Measurements from ENCODE around the gene FBXO45. TPM values are rescaled to one million over a fixed set of nuclear protein-coding genes. Genes with fewer than 3 reads are reported as not detected.
"Not testable (repeated sequence)": the region's sequence is repeated elsewhere in the genome, so short reads cannot be mapped to it uniquely, and the experiment has no call there.

Gene FBXO45
- total RNA-seq, 1 donor from 2014 or later = 16.0 TPM

GRCh38 chr3:196619223-196619622 lies 50.8 kb downstream of the FBXO45 start:
- DNase-seq = peak; percentile 63

GRCh38 chr3:196619627-196620026 lies 51.2 kb downstream of the FBXO45 start:
- not testable (repeated sequence) for DNase-seq

GRCh38 chr3:196620161-196620604 lies 51.7 kb downstream of the FBXO45 start:
- DNase-seq = no peak

GRCh38 chr3:196620684-196621083 lies 52.2 kb downstream of the FBXO45 start:
- DNase-seq = no peak

GRCh38 chr3:196621611-196622010 lies 53.2 kb downstream of the FBXO45 start:
- DNase-seq = no peak

- no peak for DNase-seq
Measured at GRCh38 chr3:196624067-196624790, 55.8 kb downstream of the FBXO45 start.

GRCh38 chr3:196624907-196625306 lies 56.4 kb downstream of the FBXO45 start:
- no peak for DNase-seq

- no peak for DNase-seq
Measured at GRCh38 chr3:196625331-196625730, 56.9 kb downstream of the FBXO45 start.

- no peak for DNase-seq
Measured at GRCh38 chr3:196627918-196628231, 59.4 kb downstream of the FBXO45 start.

- DNase-seq = no peak
Measured at GRCh38 chr3:196629228-196629627, 60.8 kb downstream of the FBXO45 start.

GRCh38 chr3:196631682-196632045 lies 63.2 kb downstream of the FBXO45 start:
- no peak for DNase-seq

- DNase-seq = peak; percentile 91
Measured at GRCh38 chr3:196632046-196632751, 63.7 kb downstream of the FBXO45 start.

- DNase-seq = no peak
Measured at GRCh38 chr3:196633555-196634151, 65.2 kb downstream of the FBXO45 start.

GRCh38 chr3:196634224-196634623 lies 65.8 kb downstream of the FBXO45 start:
- no peak for DNase-seq

- DNase-seq = no peak
Measured at GRCh38 chr3:196634829-196635228, 66.4 kb downstream of the FBXO45 start.

- DNase-seq = no peak
Measured at GRCh38 chr3:196636369-196637349, 68.2 kb downstream of the FBXO45 start.

- not testable (repeated sequence) for DNase-seq
Measured at GRCh38 chr3:196637941-196638340, 69.5 kb downstream of the FBXO45 start.

Small RNAs within 50 kb of the gene (small RNA-seq; reads per million reads assigned to genes)
- gene RPS29P3 (ENCODE audit: low replicate concordance) = not detected

Other genes with a start within 250 kb of the FBXO45 start
- not detected for gene TM4SF19, start 230.3 kb upstream of the FBXO45 start, total RNA-seq
- gene UBXN7, start 136.2 kb upstream of the FBXO45 start, total RNA-seq = 26.1 TPM
- 18.8 TPM for gene RNF168, start 64.9 kb upstream of the FBXO45 start, total RNA-seq
- 19.6 TPM for gene SMCO1, start 53.3 kb upstream of the FBXO45 start, total RNA-seq
- 6.2 TPM for gene WDR53, start 106 bp upstream of the FBXO45 start, total RNA-seq
- 3.9 TPM for gene NRROS, start 71.0 kb downstream of the FBXO45 start, total RNA-seq
- 2.6 TPM for gene CEP19, start 143.6 kb downstream of the FBXO45 start, total RNA-seq
- gene PIGX, start 143.7 kb downstream of the FBXO45 start, total RNA-seq = 35.1 TPM
- 50.9 TPM for gene PAK2, start 171.2 kb downstream of the FBXO45 start, total RNA-seq

Data from tongue (tissue), 3 donors.